ENCODE data around the gene AFF1. TPM values are rescaled to one million over a fixed set of nuclear protein-coding genes. Genes with fewer than 3 reads are reported as not detected.
A peak's percentile ranks its signal among the peaks of the same experiment; 100 is the strongest.

The AFF1 gene, protein sequence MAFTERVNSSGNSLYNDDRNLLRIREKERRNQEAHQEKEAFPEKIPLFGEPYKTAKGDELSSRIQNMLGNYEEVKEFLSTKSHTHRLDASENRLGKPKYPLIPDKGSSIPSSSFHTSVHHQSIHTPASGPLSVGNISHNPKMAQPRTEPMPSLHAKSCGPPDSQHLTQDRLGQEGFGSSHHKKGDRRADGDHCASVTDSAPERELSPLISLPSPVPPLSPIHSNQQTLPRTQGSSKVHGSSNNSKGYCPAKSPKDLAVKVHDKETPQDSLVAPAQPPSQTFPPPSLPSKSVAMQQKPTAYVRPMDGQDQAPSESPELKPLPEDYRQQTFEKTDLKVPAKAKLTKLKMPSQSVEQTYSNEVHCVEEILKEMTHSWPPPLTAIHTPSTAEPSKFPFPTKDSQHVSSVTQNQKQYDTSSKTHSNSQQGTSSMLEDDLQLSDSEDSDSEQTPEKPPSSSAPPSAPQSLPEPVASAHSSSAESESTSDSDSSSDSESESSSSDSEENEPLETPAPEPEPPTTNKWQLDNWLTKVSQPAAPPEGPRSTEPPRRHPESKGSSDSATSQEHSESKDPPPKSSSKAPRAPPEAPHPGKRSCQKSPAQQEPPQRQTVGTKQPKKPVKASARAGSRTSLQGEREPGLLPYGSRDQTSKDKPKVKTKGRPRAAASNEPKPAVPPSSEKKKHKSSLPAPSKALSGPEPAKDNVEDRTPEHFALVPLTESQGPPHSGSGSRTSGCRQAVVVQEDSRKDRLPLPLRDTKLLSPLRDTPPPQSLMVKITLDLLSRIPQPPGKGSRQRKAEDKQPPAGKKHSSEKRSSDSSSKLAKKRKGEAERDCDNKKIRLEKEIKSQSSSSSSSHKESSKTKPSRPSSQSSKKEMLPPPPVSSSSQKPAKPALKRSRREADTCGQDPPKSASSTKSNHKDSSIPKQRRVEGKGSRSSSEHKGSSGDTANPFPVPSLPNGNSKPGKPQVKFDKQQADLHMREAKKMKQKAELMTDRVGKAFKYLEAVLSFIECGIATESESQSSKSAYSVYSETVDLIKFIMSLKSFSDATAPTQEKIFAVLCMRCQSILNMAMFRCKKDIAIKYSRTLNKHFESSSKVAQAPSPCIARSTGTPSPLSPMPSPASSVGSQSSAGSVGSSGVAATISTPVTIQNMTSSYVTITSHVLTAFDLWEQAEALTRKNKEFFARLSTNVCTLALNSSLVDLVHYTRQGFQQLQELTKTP
- total RNA-seq, result 100 to 1,000 TPM in 2 of 3 donors, 10 to 100 TPM in 1; 84.0 to 150 (median 120) TPM
- long read RNA-seq, donor 1, partial matches to known transcripts, result 5 of 14 reads
- long read RNA-seq, donor 1, other reads (novel, unspliced or antisense), result 9 of 14 reads
- long read RNA-seq, donor 2, partial matches to known transcripts, result 12 of 21 reads
- long read RNA-seq, donor 2, other reads (novel, unspliced or antisense), result 9 of 21 reads

DNA sequence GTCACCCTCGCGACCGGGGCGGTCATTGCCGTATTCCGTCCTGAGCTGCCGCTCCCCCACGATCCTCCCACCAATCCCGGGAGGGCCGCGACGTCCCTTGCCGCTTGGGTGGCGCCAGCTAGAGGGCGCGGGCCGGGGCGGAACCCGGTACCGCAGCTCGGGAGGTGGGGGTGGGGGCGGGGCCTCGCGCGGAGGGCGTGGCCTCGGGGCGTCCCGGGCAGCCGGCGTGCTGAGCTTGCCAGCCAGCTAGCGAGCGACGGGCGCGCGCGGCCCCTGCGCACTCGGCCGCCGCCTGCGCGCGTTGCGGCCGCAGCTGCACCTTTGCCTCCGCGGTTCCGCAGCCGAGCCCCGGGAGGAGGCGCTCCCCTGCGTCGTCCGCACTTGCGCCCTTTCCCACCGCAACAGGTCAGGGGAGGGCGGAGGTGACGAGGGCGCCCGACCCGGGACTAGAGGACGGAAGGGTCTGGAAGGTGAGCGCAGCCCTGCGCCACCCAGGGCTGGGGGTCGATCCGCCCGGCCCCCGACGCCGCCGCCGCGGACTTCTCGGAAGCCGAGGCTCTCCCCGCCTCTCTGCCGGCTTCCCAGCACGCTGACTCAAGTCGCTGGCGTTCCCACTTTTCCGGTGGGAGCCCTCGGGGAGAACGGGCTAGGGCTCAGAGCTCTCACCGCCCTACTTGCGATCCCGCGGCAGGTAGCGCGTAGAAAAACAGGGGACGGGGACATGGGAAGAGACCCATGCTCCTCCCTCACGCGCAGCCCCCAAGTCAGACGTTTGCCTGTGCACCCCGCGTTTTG is at the start of gene AFF1:
Gene AFF1 (plus strand): TSS at position 241 of the 795 bp plus-strand sequence. CDS start 13,523 bp downstream, outside the sequence.
- DNase-seq (peak; percentile 91 to 97 (median 97)), ATAC-seq (peak; percentile 87)
- intact Hi-C loops (cut with DNase I, micrococcal nuclease), result loop anchor here (5.0 to 10.0 kb wide), 2 partner anchors 70 to 77 kb away; no protein-coding TSS in a partner anchor
- H3K4me3 ChIP-seq, result peak within 1 kb of the TSS; percentile 83
- H3K9me3 ChIP-seq, result no peaks in the 10 kb centered on the region
- no peaks in the 10 kb centered on the region for H3K36me3 ChIP-seq (ENCODE audit: low read depth)
- TF ChIP-seq, protein P1, sequence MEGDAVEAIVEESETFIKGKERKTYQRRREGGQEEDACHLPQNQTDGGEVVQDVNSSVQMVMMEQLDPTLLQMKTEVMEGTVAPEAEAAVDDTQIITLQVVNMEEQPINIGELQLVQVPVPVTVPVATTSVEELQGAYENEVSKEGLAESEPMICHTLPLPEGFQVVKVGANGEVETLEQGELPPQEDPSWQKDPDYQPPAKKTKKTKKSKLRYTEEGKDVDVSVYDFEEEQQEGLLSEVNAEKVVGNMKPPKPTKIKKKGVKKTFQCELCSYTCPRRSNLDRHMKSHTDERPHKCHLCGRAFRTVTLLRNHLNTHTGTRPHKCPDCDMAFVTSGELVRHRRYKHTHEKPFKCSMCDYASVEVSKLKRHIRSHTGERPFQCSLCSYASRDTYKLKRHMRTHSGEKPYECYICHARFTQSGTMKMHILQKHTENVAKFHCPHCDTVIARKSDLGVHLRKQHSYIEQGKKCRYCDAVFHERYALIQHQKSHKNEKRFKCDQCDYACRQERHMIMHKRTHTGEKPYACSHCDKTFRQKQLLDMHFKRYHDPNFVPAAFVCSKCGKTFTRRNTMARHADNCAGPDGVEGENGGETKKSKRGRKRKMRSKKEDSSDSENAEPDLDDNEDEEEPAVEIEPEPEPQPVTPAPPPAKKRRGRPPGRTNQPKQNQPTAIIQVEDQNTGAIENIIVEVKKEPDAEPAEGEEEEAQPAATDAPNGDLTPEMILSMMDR (IDR thresholded peaks at IDR 0.05), result peak; percentile 45
- H3K4me1 ChIP-seq (ENCODE audit: low read depth), result peaks cover 35% of the 10 kb centered on the region

DNA sequence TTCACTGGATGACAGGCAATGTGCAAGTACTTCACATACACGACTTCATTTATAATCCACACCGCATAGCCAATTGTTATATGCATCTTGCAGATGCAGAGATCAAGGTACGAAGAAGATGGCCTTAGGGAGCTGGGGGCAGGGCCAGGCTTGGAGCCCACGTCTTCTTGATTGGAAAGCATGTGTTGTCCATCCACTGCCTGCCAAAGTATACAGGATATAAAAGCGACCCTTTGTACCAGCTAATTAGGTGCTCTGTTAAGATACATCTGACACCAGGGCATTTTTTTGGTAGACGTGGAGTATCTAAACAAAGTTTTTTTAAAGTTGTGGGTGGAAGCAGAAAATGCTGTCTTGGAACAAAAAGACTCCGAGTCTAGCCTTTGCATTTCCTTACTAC is 44.0 kb upstream of the AFF1 start:
- intact Hi-C loops (cut with DNase I, micrococcal nuclease), result loop anchor here in 1 of 2 donors (5.0 kb wide), 1 partner anchor 393 kb away; no protein-coding TSS in a partner anchor
- no peak overlapping the region for H3K4me3 ChIP-seq
- no peaks in the 10 kb centered on the region for H3K4me1 ChIP-seq (ENCODE audit: low read depth)
- TF ChIP-seq, protein P1 (IDR thresholded peaks at IDR 0.05), result no peak
- no peaks in the 10 kb centered on the region for H3K36me3 ChIP-seq (ENCODE audit: low read depth)
- no peak for ATAC-seq
- no peaks in the 10 kb centered on the region for H3K9me3 ChIP-seq
- DNase-seq, result no peak

DNA sequence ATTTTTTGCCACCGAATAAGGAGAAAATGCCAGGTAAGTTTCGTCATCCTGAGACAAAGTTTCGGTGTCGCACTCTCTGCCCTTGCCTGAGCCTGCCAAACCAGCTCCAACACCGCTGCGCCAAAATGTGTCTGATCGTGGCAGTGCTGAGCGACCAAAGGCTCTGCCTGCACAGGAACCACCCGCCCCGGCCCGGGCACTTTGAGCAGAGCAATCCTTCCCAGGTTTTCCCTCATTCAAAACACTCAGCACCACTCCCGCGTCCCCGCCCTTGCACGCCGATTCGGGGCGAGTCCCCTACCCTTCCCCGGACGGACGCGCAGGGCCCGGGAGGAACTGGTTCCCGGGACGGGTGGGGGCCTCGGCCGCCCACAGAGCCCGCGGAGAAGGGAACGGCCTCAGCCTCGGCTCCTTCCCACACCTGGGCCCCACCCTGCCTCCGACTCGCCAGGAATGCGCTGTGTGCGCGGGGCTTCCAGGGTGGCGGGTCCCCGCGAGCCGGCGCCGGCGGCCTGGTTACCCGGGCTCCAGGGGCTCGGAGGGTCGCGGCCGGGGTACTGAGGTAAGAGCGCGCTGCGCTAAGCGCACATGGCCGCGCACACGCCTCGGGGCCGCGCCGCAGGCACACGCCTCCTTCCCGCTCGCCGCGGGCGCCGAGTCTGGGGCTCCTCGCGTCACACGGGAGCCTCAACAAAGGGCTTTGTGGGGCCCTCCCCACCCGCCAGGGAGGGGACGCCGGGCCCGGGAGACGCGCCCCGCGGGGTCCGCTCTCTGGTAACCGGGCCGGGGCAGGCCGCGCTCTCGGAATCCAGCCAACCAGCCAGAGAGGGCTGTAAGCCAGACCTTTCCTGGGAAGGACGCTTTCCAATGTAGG is 42.8 kb upstream of the AFF1 start, which contains the start of gene C4orf36:
Gene C4orf36 (minus strand): TSS at position 661 of the 874 bp plus-strand sequence. CDS start 902 bp downstream, outside the sequence.
- peak; percentile 84 for ATAC-seq
- peak; percentile 73 to 86 (median 82) for DNase-seq
- Histone ChIP-seq H3K36me3 (ENCODE audit: low read depth) (no peaks in the 10 kb centered on the region), H3K4me1 (ENCODE audit: low read depth) (no peaks in the 10 kb centered on the region), H3K9me3 (no peaks in the 10 kb centered on the region), H3K4me3 (peak within 1 kb of the TSS; percentile 25)
- intact Hi-C loops (cut with DNase I, micrococcal nuclease), result loop anchor here in 1 of 2 donors (5.0 kb wide), 1 partner anchor 395 kb away; no protein-coding TSS in a partner anchor
- TF ChIP-seq, protein P1 (IDR thresholded peaks at IDR 0.05), result no peak

DNA sequence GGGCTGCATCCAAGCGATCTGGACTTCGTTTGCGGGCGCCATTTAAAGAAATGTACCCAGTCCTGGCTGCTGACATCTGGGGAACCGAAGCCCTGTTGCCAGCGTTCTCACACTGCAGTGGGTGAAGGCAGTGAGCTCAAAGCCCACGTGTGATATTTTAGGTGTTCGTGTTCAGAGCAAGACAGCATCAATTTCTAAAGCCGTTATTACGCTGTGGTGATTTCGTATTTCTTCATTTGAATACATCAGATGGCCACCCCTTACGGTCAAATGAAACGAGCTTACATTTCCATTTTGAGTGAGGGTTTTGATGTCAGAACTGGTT is 42.2 kb upstream of the AFF1 start:
- DNase-seq (no peak), ATAC-seq (no peak)
- Histone ChIP-seq H3K9me3 (no peaks in the 10 kb centered on the region), H3K4me3 (no peak overlapping the region), H3K36me3 (ENCODE audit: low read depth) (no peaks in the 10 kb centered on the region), H3K4me1 (ENCODE audit: low read depth) (no peaks in the 10 kb centered on the region)
- intact Hi-C loops (cut with DNase I, micrococcal nuclease), result loop anchor here in 1 of 2 donors (5.0 kb wide), 1 partner anchor 395 kb away; no protein-coding TSS in a partner anchor
- TF ChIP-seq, protein P1 (IDR thresholded peaks at IDR 0.05), result no peak
